Trophoblast cell (in vitro differentiated cells and primary cell): Measurements from ENCODE around the gene HIVEP3.

Experiments used
- DNase-seq, 2 donors: peaks; one replicate each; pipeline ENCODE4 v3.0.0-alpha.2; 2016
- H2AFZ ChIP-seq: 2 replicates; pipeline ENCODE4 v1.6.1; 2013; ENCODE audit warnings: low read length, moderate library complexity, mild to moderate bottlenecking; ENCODE audit not compliant: insufficient read depth, poor library complexity
- H2AK5ac ChIP-seq: 2 replicates; pipeline ENCODE4 v1.6.1; 2013; ENCODE audit warnings: mild to moderate bottlenecking, low read length
- H2BK120ac ChIP-seq: 2 replicates; pipeline ENCODE4 v1.6.1; 2013; ENCODE audit warnings: low read length, mild to moderate bottlenecking, moderate library complexity; ENCODE audit not compliant: insufficient read depth, poor library complexity
- H2BK12ac ChIP-seq: 2 replicates; pipeline ENCODE4 v1.6.1; 2013; ENCODE audit warnings: mild to moderate bottlenecking, low read length, moderate library complexity
- H2BK5ac ChIP-seq: 2 replicates; pipeline ENCODE4 v1.6.1; 2013; ENCODE audit warnings: low read length, low read depth, moderate library complexity, mild to moderate bottlenecking; ENCODE audit not compliant: poor library complexity
- H3K14ac ChIP-seq: 2 replicates; pipeline ENCODE4 v1.6.1; 2013; ENCODE audit warnings: mild to moderate bottlenecking, low read length
- H3K18ac ChIP-seq: 2 replicates; pipeline ENCODE4 v1.6.1; 2013; ENCODE audit warnings: mild to moderate bottlenecking, low read length
- H3K23ac ChIP-seq: 2 replicates; pipeline ENCODE4 v1.6.1; 2013; ENCODE audit warnings: low read length
- H3K27ac ChIP-seq: 2 replicates; pipeline ENCODE4 v1.5.1; 2013; ENCODE audit warnings: low read depth, mild to moderate bottlenecking, inconsistent platforms, low read length, moderate library complexity
- H3K27me3 ChIP-seq: 2 replicates; pipeline ENCODE4 v1.6.1; 2013; ENCODE audit warnings: inconsistent platforms, mild to moderate bottlenecking, low read length, moderate library complexity; ENCODE audit not compliant: insufficient read depth
- H3K36me3 ChIP-seq, 2 experiments: 1 replicate in 1 of 2; 2 replicates in 1 of 2; pipeline ENCODE4 v1.6.1; 2013; ENCODE audit warnings: low read length in 2 of 2, mild to moderate bottlenecking in 2 of 2, moderate library complexity in 1 of 2; ENCODE audit not compliant: insufficient read depth in 2 of 2, control insufficient read depth in 1 of 2
- H3K4ac ChIP-seq: 2 replicates; pipeline ENCODE4 v1.6.1; 2013; ENCODE audit warnings: low read depth, mild to moderate bottlenecking, low read length, moderate library complexity
- H3K4me1 ChIP-seq, 2 experiments: 1 replicate in 1 of 2; 2 replicates in 1 of 2; pipeline ENCODE4 v1.6.1; 2013; ENCODE audit warnings: low read length in 2 of 2, mild to moderate bottlenecking in 2 of 2, moderate library complexity in 1 of 2; ENCODE audit not compliant: insufficient read depth in 2 of 2, control insufficient read depth in 1 of 2
- H3K4me2 ChIP-seq: 2 replicates; pipeline ENCODE4 v1.6.1; 2013; ENCODE audit warnings: inconsistent platforms, mild to moderate bottlenecking, low read length, moderate library complexity
- H3K4me3 ChIP-seq: 2 replicates; pipeline ENCODE4 v1.5.1; 2013; ENCODE audit warnings: mild to moderate bottlenecking, low read depth, low read length, inconsistent platforms
- H3K79me1 ChIP-seq: one replicate; pipeline ENCODE4 v1.6.1; 2013; ENCODE audit warnings: low read length
- H3K79me2 ChIP-seq: 2 replicates; pipeline ENCODE4 v1.6.1; 2013; ENCODE audit warnings: low read length, mild to moderate bottlenecking; ENCODE audit not compliant: control insufficient read depth, insufficient read depth, poor library complexity
- H3K9ac ChIP-seq: 2 replicates; pipeline ENCODE4 v1.6.1; 2013; ENCODE audit warnings: mild to moderate bottlenecking, low read length
- H3K9me3 ChIP-seq: 2 replicates; pipeline ENCODE4 v1.6.1; 2013; ENCODE audit warnings: low read depth, mild to moderate bottlenecking, control low read depth, inconsistent platforms, low read length; ENCODE audit not compliant: insufficient read depth
- H4K12ac ChIP-seq: 2 replicates; pipeline ENCODE4 v1.6.1; 2013; ENCODE audit warnings: low read depth, mild to moderate bottlenecking, low read length, moderate library complexity
- H4K8ac ChIP-seq: 2 replicates; pipeline ENCODE4 v1.6.1; 2013; ENCODE audit warnings: low read depth, mild to moderate bottlenecking, low read length, moderate library complexity
- H4K91ac ChIP-seq: one replicate; pipeline ENCODE4 v1.6.1; 2013; ENCODE audit warnings: low read depth, mild to moderate bottlenecking, low read length, moderate library complexity
- WGBS: extraction: QIAGEN DNeasy Blood & Tissue Kit; methylation state at CpG from one replicate; pipeline ENCODE4 v1.1.7; 2013; ENCODE audit warnings: missing lambda C conversion rate; ENCODE audit not compliant: insufficient read length, insufficient coverage; ENCODE audit errors: extremely low coverage; 5-methylcytosine and 5-hydroxymethylcytosine counted together

The HIVEP3 gene

GRCh38 chr1:41891199-41891896, 27.4 kb downstream of the HIVEP3 start:
- WGBS: no CpG with 5 or more reads among the region's 9 CpGs
- peak overlapping the region; percentile 73 for H2BK120ac ChIP-seq
- H3K4ac ChIP-seq: peak overlapping the region; percentile 16
- no peak overlapping the region for H3K9ac ChIP-seq
- peak overlapping the region; percentile 45 for H3K18ac ChIP-seq
- peak in 1 of 2 donors; percentile 29 for DNase-seq
- no peaks in the 10 kb centered on the region for H3K36me3 ChIP-seq
- peak overlapping the region; percentile 85 for H2BK12ac ChIP-seq
- no peaks in the 10 kb centered on the region for H3K27me3 ChIP-seq
- H2AK5ac ChIP-seq: peak overlapping the region; percentile 62
- no peak overlapping the region for H2AFZ ChIP-seq
- H4K8ac ChIP-seq: peak overlapping the region; percentile 61
- H3K4me3 ChIP-seq: no peak overlapping the region
- H3K9me3 ChIP-seq: peaks cover 3% of the 10 kb centered on the region
- peak overlapping the region; percentile 29 for H3K27ac ChIP-seq
- peaks cover 12% of the 10 kb centered on the region for H3K79me1 ChIP-seq
- peaks cover 2% of the 10 kb centered on the region for H3K79me2 ChIP-seq
- H4K91ac ChIP-seq: peak overlapping the region; percentile 69
- no peak overlapping the region for H3K4me2 ChIP-seq
- peaks cover 18 to 19% of the 10 kb centered on the region in 2 experiments for H3K4me1 ChIP-seq
- peak overlapping the region; percentile 53 for H2BK5ac ChIP-seq
- peak overlapping the region; percentile 60 for H3K14ac ChIP-seq
- no peak overlapping the region for H4K12ac ChIP-seq
- H3K23ac ChIP-seq: no peak overlapping the region

- no peak overlapping the region for H3K18ac ChIP-seq
- no peak overlapping the region for H4K12ac ChIP-seq
- H3K4ac ChIP-seq: no peak overlapping the region
- H3K36me3 ChIP-seq: no peaks in the 10 kb centered on the region
- peaks cover 18 to 19% of the 10 kb centered on the region in 2 experiments for H3K4me1 ChIP-seq
- peak overlapping the region; percentile 29 for H3K27ac ChIP-seq
- H3K14ac ChIP-seq: peak overlapping the region; percentile 8
- no peak overlapping the region for H2AFZ ChIP-seq
- H3K4me2 ChIP-seq: no peak overlapping the region
- H3K79me2 ChIP-seq: peaks cover 2% of the 10 kb centered on the region
- H3K23ac ChIP-seq: no peak overlapping the region
- no peaks in the 10 kb centered on the region for H3K27me3 ChIP-seq
- peaks cover 3% of the 10 kb centered on the region for H3K9me3 ChIP-seq
- H4K8ac ChIP-seq: peak overlapping the region; percentile 8
- H2AK5ac ChIP-seq: no peak overlapping the region
- DNase-seq: peak; percentile 49 to 61
- peaks cover 12% of the 10 kb centered on the region for H3K79me1 ChIP-seq
- no peak overlapping the region for H2BK5ac ChIP-seq
- H2BK120ac ChIP-seq: peak overlapping the region; percentile 3
- H3K9ac ChIP-seq: no peak overlapping the region
- no peak overlapping the region for H3K4me3 ChIP-seq
- no peak overlapping the region for H2BK12ac ChIP-seq
- WGBS: no CpG with 5 or more reads among the region's 6 CpGs
- H4K91ac ChIP-seq: peak overlapping the region; percentile 3
Observed at GRCh38 chr1:41890825-41891198, 27.9 kb downstream of the HIVEP3 start.

GRCh38 chr1:41889506-41890414, 29.0 kb downstream of the HIVEP3 start:
- H2AFZ ChIP-seq: no peak overlapping the region
- no peak overlapping the region for H3K4me3 ChIP-seq
- H2BK5ac ChIP-seq: peak overlapping the region; percentile 57
- H3K14ac ChIP-seq: no peak overlapping the region
- no peak overlapping the region for H2AK5ac ChIP-seq
- peaks cover 2% of the 10 kb centered on the region for H3K79me2 ChIP-seq
- no peak overlapping the region for H3K23ac ChIP-seq
- peak overlapping the region; percentile 6 for H3K4me2 ChIP-seq
- peaks cover 1% of the 10 kb centered on the region for H3K27me3 ChIP-seq
- no peak for DNase-seq
- no peaks in the 10 kb centered on the region for H3K36me3 ChIP-seq
- no peak overlapping the region for H3K18ac ChIP-seq
- peaks cover 18 to 19% of the 10 kb centered on the region in 2 experiments for H3K4me1 ChIP-seq
- peak overlapping the region; percentile 58 for H3K27ac ChIP-seq
- H3K9ac ChIP-seq: no peak overlapping the region
- no peak overlapping the region for H4K8ac ChIP-seq
- H3K9me3 ChIP-seq: peaks cover 3% of the 10 kb centered on the region
- peak overlapping the region; percentile 25 for H3K4ac ChIP-seq
- no CpG with 5 or more reads among the region's 8 CpGs for WGBS
- peak overlapping the region; percentile 89 for H2BK12ac ChIP-seq
- peaks cover 10% of the 10 kb centered on the region for H3K79me1 ChIP-seq
- H4K91ac ChIP-seq: peak overlapping the region; percentile 48
- H4K12ac ChIP-seq: no peak overlapping the region
- H2BK120ac ChIP-seq: peak overlapping the region; percentile 71

- no peak overlapping the region for H3K18ac ChIP-seq
- H3K4me3 ChIP-seq: peak overlapping the region; percentile 55
- no peak overlapping the region for H4K8ac ChIP-seq
- no peak overlapping the region for H2BK120ac ChIP-seq
- H4K91ac ChIP-seq: no peak overlapping the region
- no peak overlapping the region for H3K4me2 ChIP-seq
- peak overlapping the region; percentile 38 for H2AK5ac ChIP-seq
- H3K79me1 ChIP-seq: peaks cover 10% of the 10 kb centered on the region
- no peak overlapping the region for H2BK5ac ChIP-seq
- peaks cover 3% of the 10 kb centered on the region for H3K9me3 ChIP-seq
- DNase-seq: no peak
- peaks cover 2% of the 10 kb centered on the region for H3K27me3 ChIP-seq
- H3K4ac ChIP-seq: no peak overlapping the region
- no peak overlapping the region for H4K12ac ChIP-seq
- H3K14ac ChIP-seq: no peak overlapping the region
- peaks cover 18 to 19% of the 10 kb centered on the region in 2 experiments for H3K4me1 ChIP-seq
- H2BK12ac ChIP-seq: peak overlapping the region; percentile 21
- WGBS: 100% methylated on average over 4 of the region's 4 CpGs
- H2AFZ ChIP-seq: no peak overlapping the region
- H3K9ac ChIP-seq: no peak overlapping the region
- H3K27ac ChIP-seq: no peak overlapping the region
- no peaks in the 10 kb centered on the region for H3K36me3 ChIP-seq
- H3K23ac ChIP-seq: no peak overlapping the region
- H3K79me2 ChIP-seq: peaks cover 2% of the 10 kb centered on the region
Observed at GRCh38 chr1:41888756-41889155, 30.0 kb downstream of the HIVEP3 start.
